A673 (cell line): ENCODE results near the gene KRTAP17-1. TPM values are rescaled to one million over a fixed set of nuclear protein-coding genes. Genes with fewer than 3 reads are reported as not detected.

Experiments
- BruUV-seq: library from RNA; stranded (reverse); fragments of 400-500 nt; replicated peaks from 2 replicates; lab custom pipeline; 2021; lab: Mats Ljungman, UMichigan
- CTCF ChIA-PET: fragments of 300-600 bp; sonication (Branson Sonifier 250); formaldehyde crosslinking; loops from one replicate; lab custom pipeline; 2022; ENCODE audit warnings: antibody characterized with exemption; lab: Charles Lee
- POLR2A ChIA-PET: fragments of 300-600 bp; sonication (Branson Sonifier 250); formaldehyde crosslinking; loops from one replicate; lab custom pipeline; 2022; ENCODE audit warnings: antibody characterized with exemption; ENCODE audit not compliant: low non-redundant PET; lab: Charles Lee
- DNase-seq: peaks from one replicate; pipeline ENCODE4 v3.0.0-alpha.2; 2015; ENCODE audit warnings: low spot score
- H3K27ac ChIP-seq: fragments of 200-600 bp; sonication (generic); 2 replicates; pipeline ENCODE4 v1.5.1; 2016; ENCODE audit warnings: mixed run types, low read depth, mild to moderate bottlenecking, mixed read lengths, antibody characterized with exemption, low read length; ENCODE audit not compliant: poor library complexity, severe bottlenecking
- H3K27me3 ChIP-seq: fragments of 200-600 bp; sonication (generic); replicated peaks from 2 replicates; pipeline ENCODE4 v1.6.1; 2017; ENCODE audit warnings: mixed run types, low read depth, mild to moderate bottlenecking, mixed read lengths, antibody characterized with exemption, low read length; ENCODE audit not compliant: insufficient read depth, poor library complexity
- H3K36me3 ChIP-seq: fragments of 200-600 bp; sonication (generic); 2 replicates; pipeline ENCODE4 v1.6.1; 2016; ENCODE audit warnings: mixed run types, mild to moderate bottlenecking, mixed read lengths, antibody characterized with exemption, low read length; ENCODE audit not compliant: insufficient read depth, poor library complexity, severe bottlenecking
- H3K4me1 ChIP-seq: fragments of 200-600 bp; sonication (generic); 2 replicates; pipeline ENCODE4 v1.6.1; 2017; ENCODE audit warnings: mixed run types, mild to moderate bottlenecking, mixed read lengths, antibody characterized with exemption, low read length; ENCODE audit not compliant: insufficient read depth, poor library complexity, severe bottlenecking
- H3K4me3 ChIP-seq: fragments of 200-600 bp; sonication (generic); 2 replicates; pipeline ENCODE4 v1.5.1; 2016; ENCODE audit warnings: low read depth, mixed run types, mild to moderate bottlenecking, mixed read lengths, low read length; ENCODE audit not compliant: poor library complexity, severe bottlenecking
- H3K9me3 ChIP-seq: fragments of 200-600 bp; sonication (generic); 2 replicates; pipeline ENCODE4 v1.6.1; 2016; ENCODE audit warnings: mixed run types, low read depth, mild to moderate bottlenecking, mixed read lengths, antibody characterized with exemption, low read length; ENCODE audit not compliant: poor library complexity, severe bottlenecking
- EZH2 ChIP-seq: fragments of 200-600 bp; sonication (generic); IDR thresholded peaks from 2 replicates; pipeline ENCODE4 v1.6.1; 2017; ENCODE audit warnings: borderline replicate concordance, low read depth, mild to moderate bottlenecking, mixed read lengths, antibody characterized with exemption, low read length; ENCODE audit not compliant: poor library complexity, severe bottlenecking
- intact Hi-C: fragments of 100-400 bp; cut with micrococcal nuclease; formaldehyde crosslinking; loops from one replicate; pipeline ENCODE4 v1.10.0; 2022; ENCODE audit not compliant: unreplicated experiment
- total RNA-seq: library from RNA; stranded (reverse); gene quantifications from 2 replicates; pipeline ENCODE4 v1.2.3, GENCODE V29; 2021
- TF ChIP-seq, protein P1 (sequence below): fragments of 300-800, 200-600 bp; sonication (generic); conservative IDR thresholded peaks from 2 replicates; pipeline ENCODE4 v1.5.1; 2017; ENCODE audit warnings: low read depth, mild to moderate bottlenecking, antibody characterized with exemption, low read length, moderate library complexity, mixed read lengths

The KRTAP17-1 gene
- total RNA-seq, 1 experiment from 2014 or later = not detected

DNA sequence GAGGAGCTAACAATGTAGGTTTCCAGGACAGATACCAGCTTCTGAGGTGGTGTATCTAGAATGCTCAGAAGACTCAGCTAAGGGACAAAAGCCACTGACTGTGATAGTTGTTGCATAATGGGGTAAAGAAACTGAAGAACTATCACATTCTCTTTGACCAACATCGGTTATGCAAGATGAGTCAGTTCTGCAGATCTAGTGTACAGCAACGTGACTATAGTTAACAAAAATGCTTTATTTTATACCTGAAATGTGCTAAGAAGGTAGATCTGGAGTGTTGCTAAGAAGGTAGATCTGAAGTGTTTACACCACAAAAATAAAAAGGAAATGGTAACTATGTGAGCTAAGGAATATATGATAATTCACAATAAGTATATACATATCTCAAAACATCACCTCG, 47.8 kb downstream of the KRTAP17-1 start:
- POLR2A ChIA-PET = no interaction called here
- Histone ChIP-seq H3K4me1 (no peaks in the 10 kb centered on the region), H3K4me3 (no peak overlapping the region), H3K9me3 (no peaks in the 10 kb centered on the region), H3K27me3 (no peaks in the 10 kb centered on the region), H3K27ac (no peak overlapping the region), H3K36me3 (no peaks in the 10 kb centered on the region)
- CTCF ChIA-PET = no interaction called here
- no TSS peak for BruUV-seq
- TF ChIP-seq, protein P1, sequence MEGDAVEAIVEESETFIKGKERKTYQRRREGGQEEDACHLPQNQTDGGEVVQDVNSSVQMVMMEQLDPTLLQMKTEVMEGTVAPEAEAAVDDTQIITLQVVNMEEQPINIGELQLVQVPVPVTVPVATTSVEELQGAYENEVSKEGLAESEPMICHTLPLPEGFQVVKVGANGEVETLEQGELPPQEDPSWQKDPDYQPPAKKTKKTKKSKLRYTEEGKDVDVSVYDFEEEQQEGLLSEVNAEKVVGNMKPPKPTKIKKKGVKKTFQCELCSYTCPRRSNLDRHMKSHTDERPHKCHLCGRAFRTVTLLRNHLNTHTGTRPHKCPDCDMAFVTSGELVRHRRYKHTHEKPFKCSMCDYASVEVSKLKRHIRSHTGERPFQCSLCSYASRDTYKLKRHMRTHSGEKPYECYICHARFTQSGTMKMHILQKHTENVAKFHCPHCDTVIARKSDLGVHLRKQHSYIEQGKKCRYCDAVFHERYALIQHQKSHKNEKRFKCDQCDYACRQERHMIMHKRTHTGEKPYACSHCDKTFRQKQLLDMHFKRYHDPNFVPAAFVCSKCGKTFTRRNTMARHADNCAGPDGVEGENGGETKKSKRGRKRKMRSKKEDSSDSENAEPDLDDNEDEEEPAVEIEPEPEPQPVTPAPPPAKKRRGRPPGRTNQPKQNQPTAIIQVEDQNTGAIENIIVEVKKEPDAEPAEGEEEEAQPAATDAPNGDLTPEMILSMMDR = no peak
- TF ChIP-seq EZH2 = no peak
- DNase-seq = no peak
- intact Hi-C loops = no loop called here

DNA sequence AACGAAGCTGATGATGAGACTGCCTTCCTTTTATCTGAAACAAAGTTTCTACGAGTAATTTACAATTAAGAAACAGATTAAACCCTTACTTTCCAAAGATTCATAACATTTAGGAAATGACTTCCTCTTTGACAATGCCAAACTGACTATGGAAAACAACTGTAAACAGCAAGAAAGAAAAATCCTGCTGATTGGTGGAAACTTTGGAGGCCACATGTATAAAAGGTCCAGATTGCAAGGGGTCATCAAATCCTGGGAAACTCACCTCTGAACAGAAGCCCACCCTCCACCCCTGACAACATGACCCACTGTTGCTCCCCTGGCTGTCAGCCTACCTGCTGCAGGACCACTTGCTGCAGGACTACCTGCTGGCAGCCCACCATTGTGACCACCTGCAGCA, 50.4 kb downstream of the KRTAP17-1 start, which contains the start of gene KRTAP9-6:
KRTAP9-6 (plus strand) TSS at position 301 of the 400 bp plus-strand sequence; CDS start at position 301, 0 bp downstream.
- no peaks in the 10 kb centered on the region for H3K4me1 ChIP-seq
- POLR2A ChIA-PET = no interaction called here
- no TSS peak for BruUV-seq
- CTCF ChIA-PET = no interaction called here
- no peaks in the 10 kb centered on the region for H3K36me3 ChIP-seq
- intact Hi-C loops = no loop called here
- no peak within 1 kb of the TSS for H3K4me3 ChIP-seq
- H3K27me3 ChIP-seq = no peaks in the 10 kb centered on the region
- H3K27ac ChIP-seq = no peak within 1 kb of the TSS
- TF ChIP-seq, protein P1 = no peak
- TF ChIP-seq EZH2 = no peak
- H3K9me3 ChIP-seq = no peaks in the 10 kb centered on the region
- no peak for DNase-seq

Other genes starting within 250 kb of the KRTAP17-1 start
- gene KRTAP2-4, start 249.8 kb downstream of the KRTAP17-1 start, total RNA-seq = not detected in 2 replicates
- not detected in 2 replicates for gene KRTAP4-7, start 231.6 kb downstream of the KRTAP17-1 start, total RNA-seq
- gene KRTAP4-8, start 217.6 kb downstream of the KRTAP17-1 start, total RNA-seq = not detected in 2 replicates
- not detected in 2 replicates for gene KRTAP4-16, start 213.5 kb downstream of the KRTAP17-1 start, total RNA-seq
- gene KRTAP4-9, start 210.3 kb downstream of the KRTAP17-1 start, total RNA-seq = 1.0 and 1.2 TPM in 2 replicates
- gene KRTAP4-11, start 197.3 kb downstream of the KRTAP17-1 start, total RNA-seq = not detected in 2 replicates
- gene KRTAP4-12, start 191.5 kb downstream of the KRTAP17-1 start, total RNA-seq = not detected in 2 replicates
- not detected in 2 replicates for gene KRTAP4-6, start 175.2 kb downstream of the KRTAP17-1 start, total RNA-seq
- gene KRTAP4-5, start 165.9 kb downstream of the KRTAP17-1 start, total RNA-seq = not detected in 2 replicates
- gene KRTAP4-4, start 155.0 kb downstream of the KRTAP17-1 start, total RNA-seq = not detected in 2 replicates
- not detected in 2 replicates for gene KRTAP4-3, start 147.5 kb downstream of the KRTAP17-1 start, total RNA-seq
- not detected in 2 replicates for gene KRTAP4-2, start 137.5 kb downstream of the KRTAP17-1 start, total RNA-seq
- not detected in 2 replicates for gene KRTAP4-1, start 130.8 kb downstream of the KRTAP17-1 start, total RNA-seq
- gene KRTAP9-1, start 125.8 kb downstream of the KRTAP17-1 start, total RNA-seq = not detected in 2 replicates
- not detected in 2 replicates for gene KRTAP9-2, start 89.1 kb downstream of the KRTAP17-1 start, total RNA-seq
- gene KRTAP9-3, start 83.3 kb downstream of the KRTAP17-1 start, total RNA-seq = not detected in 2 replicates
- gene KRTAP9-8, start 77.7 kb downstream of the KRTAP17-1 start, total RNA-seq = not detected in 2 replicates
- gene KRTAP9-4, start 66.0 kb downstream of the KRTAP17-1 start, total RNA-seq = not detected in 2 replicates
- gene KRTAP9-9, start 60.3 kb downstream of the KRTAP17-1 start, total RNA-seq = not detected in 2 replicates
- not detected in 2 replicates for gene KRTAP9-6, start 50.3 kb downstream of the KRTAP17-1 start, total RNA-seq
- not detected in 2 replicates for gene KRTAP9-7, start 40.0 kb downstream of the KRTAP17-1 start, total RNA-seq
- not detected in 2 replicates for gene KRTAP29-1, start 12.9 kb downstream of the KRTAP17-1 start, total RNA-seq
- not detected in 2 replicates for gene KRTAP16-1, start 6.4 kb downstream of the KRTAP17-1 start, total RNA-seq
- not detected in 2 replicates for gene KRT33A, start 35.1 kb upstream of the KRTAP17-1 start, total RNA-seq
- gene KRT33B, start 54.1 kb upstream of the KRTAP17-1 start, total RNA-seq = not detected in 2 replicates
- not detected in 2 replicates for gene KRT34, start 66.6 kb upstream of the KRTAP17-1 start, total RNA-seq
- gene KRT31, start 81.9 kb upstream of the KRTAP17-1 start, total RNA-seq = not detected in 2 replicates
- gene KRT37, start 108.9 kb upstream of the KRTAP17-1 start, total RNA-seq = not detected in 2 replicates
- not detected in 2 replicates for gene KRT38, start 125.3 kb upstream of the KRTAP17-1 start, total RNA-seq
- gene KRT32, start 151.7 kb upstream of the KRTAP17-1 start, total RNA-seq = not detected in 2 replicates
- gene KRT35, start 165.4 kb upstream of the KRTAP17-1 start, total RNA-seq = not detected in 2 replicates
- not detected in 2 replicates for gene KRT36, start 174.2 kb upstream of the KRTAP17-1 start, total RNA-seq
- not detected in 2 replicates for gene KRT13, start 189.9 kb upstream of the KRTAP17-1 start, total RNA-seq
- gene KRT15, start 203.2 kb upstream of the KRTAP17-1 start, total RNA-seq = not detected in 2 replicates
- 0.34 and 0.74 TPM in 2 replicates for gene KRT19, start 212.6 kb upstream of the KRTAP17-1 start, total RNA-seq